H9 (cell line): Measurements from ENCODE around the gene HGF. TPM values are rescaled to one million over a fixed set of nuclear protein-coding genes. Genes with fewer than 3 reads are reported as not detected.

ENCODE experiments used
- DNase-seq: peaks from one replicate; pipeline ENCODE4 v3.0.0-alpha.2; 2017
- H2AFZ ChIP-seq: one replicate; pipeline ENCODE4 v1.6.1; 2013; ENCODE audit warnings: mild to moderate bottlenecking, low read length, control low read depth, moderate library complexity
- H2AK5ac ChIP-seq: 2 replicates; pipeline ENCODE4 v1.6.1; 2013; ENCODE audit warnings: low read length, control low read depth, mixed read lengths; ENCODE audit not compliant: insufficient read length
- H2BK120ac ChIP-seq: one replicate; pipeline ENCODE4 v1.6.1; 2013; ENCODE audit warnings: low read depth, mild to moderate bottlenecking, low read length, control low read depth, inconsistent platforms; ENCODE audit not compliant: poor library complexity, severe bottlenecking
- H2BK12ac ChIP-seq: 2 replicates; pipeline ENCODE4 v1.6.1; 2013; ENCODE audit warnings: low read length, control low read depth, mixed read lengths, low read depth; ENCODE audit not compliant: insufficient read length
- H2BK15ac ChIP-seq: 2 replicates; pipeline ENCODE4 v1.6.1; 2013; ENCODE audit warnings: low read depth, low read length, control low read depth
- H2BK20ac ChIP-seq: one replicate; pipeline ENCODE4 v1.6.1; 2013; ENCODE audit warnings: low read depth, mild to moderate bottlenecking, low read length, control low read depth, inconsistent platforms; ENCODE audit not compliant: poor library complexity, severe bottlenecking
- H2BK5ac ChIP-seq: 2 replicates; pipeline ENCODE4 v1.6.1; 2013; ENCODE audit warnings: low read length, control low read depth, mixed read lengths; ENCODE audit not compliant: insufficient read length
- H3K14ac ChIP-seq: 2 replicates; pipeline ENCODE4 v1.6.1; 2013; ENCODE audit warnings: low read length, control low read depth; ENCODE audit not compliant: insufficient read depth
- H3K18ac ChIP-seq: 2 replicates; pipeline ENCODE4 v1.6.1; 2013; ENCODE audit warnings: low read depth, mild to moderate bottlenecking, mixed read lengths, low read length, control low read depth; ENCODE audit not compliant: insufficient read length
- H3K23ac ChIP-seq: 2 replicates; pipeline ENCODE4 v1.6.1; 2013; ENCODE audit warnings: low read length, control low read depth, mixed read lengths, low read depth; ENCODE audit not compliant: insufficient read length
- H3K23me2 ChIP-seq: 2 replicates; pipeline ENCODE4 v1.6.1; 2013; ENCODE audit warnings: low read depth, mild to moderate bottlenecking, mixed read lengths, low read length, control low read depth; ENCODE audit not compliant: insufficient read length, poor library complexity, severe bottlenecking
- H3K27ac ChIP-seq: 2 replicates; pipeline ENCODE4 v1.5.1; 2013; ENCODE audit warnings: low read length, control low read depth, mixed read lengths, low read depth; ENCODE audit not compliant: insufficient read length
- H3K27me3 ChIP-seq: 2 replicates; pipeline ENCODE4 v1.6.1; 2013; ENCODE audit warnings: low read length, control low read depth, inconsistent platforms; ENCODE audit not compliant: insufficient read depth
- H3K4ac ChIP-seq: 2 replicates; pipeline ENCODE4 v1.6.1; 2013; ENCODE audit warnings: low read depth, mild to moderate bottlenecking, control low read depth, inconsistent platforms, low read length, moderate library complexity
- H3K4me1 ChIP-seq: 2 replicates; pipeline ENCODE4 v1.6.1; 2013; ENCODE audit warnings: low read length, control low read depth, inconsistent platforms; ENCODE audit not compliant: insufficient read depth
- H3K4me2 ChIP-seq: 2 replicates; pipeline ENCODE4 v1.6.1; 2013; ENCODE audit warnings: low read length, control low read depth, mixed read lengths; ENCODE audit not compliant: insufficient read length, insufficient read depth
- H3K56ac ChIP-seq: 2 replicates; pipeline ENCODE4 v1.6.1; 2013; ENCODE audit warnings: low read depth, mild to moderate bottlenecking, mixed read lengths, low read length, control low read depth; ENCODE audit not compliant: insufficient read length
- H3K79me1 ChIP-seq: 2 replicates; pipeline ENCODE4 v1.6.1; 2013; ENCODE audit warnings: low read depth, mild to moderate bottlenecking, moderate library complexity, low read length, control low read depth, inconsistent platforms; ENCODE audit not compliant: insufficient read depth, poor library complexity, severe bottlenecking
- H3K79me2 ChIP-seq: 2 replicates; pipeline ENCODE4 v1.6.1; 2013; ENCODE audit warnings: low read length, control low read depth, inconsistent platforms; ENCODE audit not compliant: insufficient read depth
- H3K9ac ChIP-seq: 2 replicates; pipeline ENCODE4 v1.6.1; 2013; ENCODE audit warnings: low read length, control low read depth, mixed read lengths; ENCODE audit not compliant: insufficient read length; ENCODE audit errors: extremely low read depth
- H3K9me3 ChIP-seq: one replicate; pipeline ENCODE4 v1.6.1; 2013; ENCODE audit warnings: low read depth, low read length, inconsistent platforms; ENCODE audit not compliant: control insufficient read depth
- H3T11ph ChIP-seq: one replicate; pipeline ENCODE4 v1.6.1; 2013; ENCODE audit warnings: mild to moderate bottlenecking, low read length, control low read depth, inconsistent platforms
- H4K20me1 ChIP-seq: one replicate; pipeline ENCODE4 v1.6.1; 2013; ENCODE audit not compliant: control insufficient read depth, insufficient read length, insufficient read depth
- H4K5ac ChIP-seq: 2 replicates; pipeline ENCODE4 v1.6.1; 2013; ENCODE audit warnings: low read depth, mild to moderate bottlenecking, mixed read lengths, low read length, control low read depth; ENCODE audit not compliant: insufficient read length
- H4K8ac ChIP-seq: replicated peaks from 2 replicates; pipeline ENCODE4 v1.6.1; 2013; ENCODE audit warnings: low read length, control low read depth, mixed read lengths, low read depth; ENCODE audit not compliant: insufficient read length
- H4K91ac ChIP-seq: 2 replicates; pipeline ENCODE4 v1.6.1; 2013; ENCODE audit warnings: low read depth, mild to moderate bottlenecking, moderate library complexity, mixed read lengths, low read length, control low read depth; ENCODE audit not compliant: insufficient read length
- H3K27ac Mint-ChIP-seq, 3 experiments: 2 replicates in 2 of 3; 3 replicates in 1 of 3; pipeline ENCODE4 v1.8.0; 2020 to 2021; ENCODE audit warnings: mixed read lengths in 3 of 3, mild to moderate bottlenecking in 1 of 3, moderate library complexity in 1 of 3
- H3K27me3 Mint-ChIP-seq: 2 replicates; pipeline ENCODE4 v1.8.0; 2021; ENCODE audit warnings: low read depth, mild to moderate bottlenecking, moderate library complexity, mixed read lengths
- H3K36me3 Mint-ChIP-seq, 3 experiments: 2 replicates in 2 of 3; 3 replicates in 1 of 3; pipeline ENCODE4 v1.8.0; 2020 to 2021; ENCODE audit warnings: low read depth in 3 of 3, mixed read lengths in 3 of 3; ENCODE audit not compliant: insufficient read depth in 1 of 3
- H3K4me1 Mint-ChIP-seq, 2 experiments: 2 replicates each; pipeline ENCODE4 v1.8.0; 2020; ENCODE audit warnings: mixed read lengths in 2 of 2
- H3K4me3 Mint-ChIP-seq, 2 experiments: 2 replicates in 1 of 2; 3 replicates in 1 of 2; pipeline ENCODE4 v1.8.0; 2020 to 2021; ENCODE audit warnings: mild to moderate bottlenecking in 2 of 2, mixed read lengths in 2 of 2, moderate library complexity in 1 of 2
- H3K9me3 Mint-ChIP-seq, 2 experiments: 2 replicates in 1 of 2; 3 replicates in 1 of 2; pipeline ENCODE4 v1.8.0; 2020; ENCODE audit warnings: mild to moderate bottlenecking in 2 of 2, mixed read lengths in 2 of 2, moderate library complexity in 1 of 2
- WGBS: extraction: QIAGEN DNeasy Blood & Tissue Kit; methylation state at CpG from one replicate; pipeline ENCODE4 v1.1.7; 2013; ENCODE audit warnings: missing lambda C conversion rate, low lambda C conversion rate, mixed read lengths; ENCODE audit not compliant: insufficient read length; ENCODE audit errors: extremely low coverage; 5-methylcytosine and 5-hydroxymethylcytosine counted together
- total RNA-seq: library from RNA; stranded (reverse); gene quantifications from 2 replicates; pipeline ENCODE4 v1.2.1, GENCODE V29; 2021
- TF ChIP-seq, protein P1 (sequence below): fragments of 200-600 bp; sonication (generic); conservative IDR thresholded peaks from 3 replicates; pipeline ENCODE4 v1.8.0; 2021; ENCODE audit warnings: antibody characterized with exemption, mild to moderate bottlenecking

Gene HGF
- total RNA-seq, 1 experiment from 2014 or later: 0.15 TPM

DNA sequence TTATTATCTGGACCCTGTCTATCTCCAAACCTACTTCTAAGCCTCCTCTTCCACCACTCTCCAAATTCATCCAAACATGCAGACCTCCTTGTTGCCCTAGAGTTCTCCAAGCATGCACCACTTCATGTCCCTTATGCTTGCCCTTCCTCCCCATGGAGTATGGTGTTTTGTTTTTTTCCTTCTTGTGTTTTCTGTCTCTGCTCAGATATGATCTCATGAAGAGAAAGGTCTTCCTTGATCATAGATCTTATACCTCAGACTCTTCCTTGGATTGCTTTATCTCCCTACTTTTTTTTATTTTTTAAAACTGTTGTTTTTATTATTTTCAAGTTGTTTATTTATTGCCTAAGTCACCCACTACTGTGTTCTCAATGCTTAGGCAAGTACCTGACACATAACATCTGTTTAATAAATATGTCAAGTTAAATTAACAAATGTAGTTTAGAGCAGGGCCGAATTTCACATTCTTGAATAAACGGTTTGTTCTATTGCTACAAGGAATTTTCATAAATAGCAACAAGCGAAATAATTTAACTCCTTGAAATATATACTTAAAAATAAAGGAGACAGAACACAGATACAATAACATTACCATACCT is 84.5 kb downstream of the HGF start:
- H2BK20ac ChIP-seq: no peak overlapping the region
- H3K79me1 ChIP-seq: no peaks in the 10 kb centered on the region
- H2BK120ac ChIP-seq: no peak overlapping the region
- TF ChIP-seq, protein P1, sequence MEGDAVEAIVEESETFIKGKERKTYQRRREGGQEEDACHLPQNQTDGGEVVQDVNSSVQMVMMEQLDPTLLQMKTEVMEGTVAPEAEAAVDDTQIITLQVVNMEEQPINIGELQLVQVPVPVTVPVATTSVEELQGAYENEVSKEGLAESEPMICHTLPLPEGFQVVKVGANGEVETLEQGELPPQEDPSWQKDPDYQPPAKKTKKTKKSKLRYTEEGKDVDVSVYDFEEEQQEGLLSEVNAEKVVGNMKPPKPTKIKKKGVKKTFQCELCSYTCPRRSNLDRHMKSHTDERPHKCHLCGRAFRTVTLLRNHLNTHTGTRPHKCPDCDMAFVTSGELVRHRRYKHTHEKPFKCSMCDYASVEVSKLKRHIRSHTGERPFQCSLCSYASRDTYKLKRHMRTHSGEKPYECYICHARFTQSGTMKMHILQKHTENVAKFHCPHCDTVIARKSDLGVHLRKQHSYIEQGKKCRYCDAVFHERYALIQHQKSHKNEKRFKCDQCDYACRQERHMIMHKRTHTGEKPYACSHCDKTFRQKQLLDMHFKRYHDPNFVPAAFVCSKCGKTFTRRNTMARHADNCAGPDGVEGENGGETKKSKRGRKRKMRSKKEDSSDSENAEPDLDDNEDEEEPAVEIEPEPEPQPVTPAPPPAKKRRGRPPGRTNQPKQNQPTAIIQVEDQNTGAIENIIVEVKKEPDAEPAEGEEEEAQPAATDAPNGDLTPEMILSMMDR: no peak
- H4K8ac ChIP-seq: no peak overlapping the region
- no peaks in the 10 kb centered on the region for H3K9me3 ChIP-seq
- H3K4ac ChIP-seq: no peak overlapping the region
- H3K27me3 ChIP-seq: no peaks in the 10 kb centered on the region
- Mint-ChIP-seq H3K4me3 (no peak overlapping the region), H3K27ac (peak overlapping the region in 1 of 3 experiments; percentile 0; a peak in 1 of 7 replicates), H3K36me3 (no peaks in the 10 kb centered on the region), H3K27me3 (no peaks in the 10 kb centered on the region), H3K4me1 (peaks cover 19 to 23% of the 10 kb centered on the region in 2 experiments), H3K9me3 (no peaks in the 10 kb centered on the region)
- H3K9ac ChIP-seq: no peak overlapping the region
- no peak overlapping the region for H3K23ac ChIP-seq
- no peaks in the 10 kb centered on the region for H4K20me1 ChIP-seq
- H3K27ac ChIP-seq: no peak overlapping the region
- H3K18ac ChIP-seq: no peak overlapping the region
- H3K4me2 ChIP-seq: no peak overlapping the region
- no peak overlapping the region for H2AFZ ChIP-seq
- H3K23me2 ChIP-seq: no peaks in the 10 kb centered on the region
- H3K4me1 ChIP-seq: peaks cover 7% of the 10 kb centered on the region
- no peak overlapping the region for H4K5ac ChIP-seq
- H4K91ac ChIP-seq: no peak overlapping the region
- H2BK12ac ChIP-seq: no peak overlapping the region
- H3K79me2 ChIP-seq: no peaks in the 10 kb centered on the region
- WGBS: no CpG with 5 or more reads among the region's 3 CpGs
- H2BK5ac ChIP-seq: no peak overlapping the region
- H3T11ph ChIP-seq: no peak overlapping the region
- no peak for DNase-seq
- H2AK5ac ChIP-seq: no peak overlapping the region
- no peak overlapping the region for H3K14ac ChIP-seq
- no peak overlapping the region for H3K56ac ChIP-seq
- H2BK15ac ChIP-seq: no peak overlapping the region
